IMR-90 (cell line): ENCODE data around the gene PAM. TPM values are rescaled to one million over a fixed set of nuclear protein-coding genes. Genes with fewer than 3 reads are reported as not detected.

Experiments
- ATAC-seq: fragments of 200-7000 bp; cut with Tn5 transposase; 2 replicates; pipeline ENCODE4 v1.9.1; 2020; ENCODE audit warnings: low read depth, mild to moderate bottlenecking, moderate library complexity
- BruUV-seq: library from RNA; stranded (reverse); fragments of 400-500 nt; replicated peaks from 2 replicates; lab custom pipeline; 2021; lab: Mats Ljungman, UMichigan
- CTCF ChIA-PET: fragments of 300-600 bp; formaldehyde crosslinking; extraction: SDS; loops from one replicate; lab custom pipeline; 2021; ENCODE audit warnings: antibody characterized with exemption; lab: Yijun Ruan, JAX
- POLR2A ChIA-PET: fragments of 300-600 bp; sonication (Branson Sonifier 250); formaldehyde crosslinking; loops from one replicate; lab custom pipeline; 2022; ENCODE audit warnings: antibody characterized with exemption; ENCODE audit not compliant: unreplicated experiment; lab: Charles Lee
- DNase-seq: peaks from one replicate; pipeline ENCODE4 v3.0.0; 2013
- H2AFZ ChIP-seq: replicated peaks from 2 replicates; pipeline ENCODE3; 2013; ENCODE audit warnings: low read length, mild to moderate bottlenecking; ENCODE audit not compliant: poor library complexity
- H2AK5ac ChIP-seq: 2 replicates; pipeline ENCODE4 v1.6.1; 2013; ENCODE audit warnings: low read depth, low read length, inconsistent platforms
- H2AK9ac ChIP-seq: replicated peaks from 2 replicates; pipeline ENCODE3; 2013; ENCODE audit warnings: mild to moderate bottlenecking, low read depth, low read length, moderate library complexity; ENCODE audit not compliant: poor library complexity
- H2BK120ac ChIP-seq: 2 replicates; pipeline ENCODE4 v1.6.1; 2013; ENCODE audit warnings: low read depth, low read length, inconsistent platforms
- H2BK15ac ChIP-seq: 3 replicates; pipeline ENCODE4 v1.6.1; 2013; ENCODE audit warnings: low read depth, low read length, inconsistent platforms
- H2BK20ac ChIP-seq: 2 replicates; pipeline ENCODE4 v1.6.1; 2013; ENCODE audit warnings: low read depth, mild to moderate bottlenecking, inconsistent platforms, low read length, moderate library complexity
- H2BK5ac ChIP-seq: 2 replicates; pipeline ENCODE4 v1.6.1; 2013; ENCODE audit warnings: mild to moderate bottlenecking, low read depth, low read length, inconsistent platforms; ENCODE audit not compliant: poor library complexity, severe bottlenecking
- H3K14ac ChIP-seq: replicated peaks from 2 replicates; pipeline ENCODE4 v1.6.1; 2013; ENCODE audit warnings: low read depth, low read length, inconsistent platforms
- H3K18ac ChIP-seq: 2 replicates; pipeline ENCODE4 v1.6.1; 2013; ENCODE audit warnings: low read depth, low read length, control low read depth
- H3K23ac ChIP-seq: 2 replicates; pipeline ENCODE4 v1.6.1; 2013; ENCODE audit warnings: low read depth, low read length, inconsistent platforms
- H3K27ac ChIP-seq: 2 replicates; pipeline ENCODE4 v1.5.1; 2013; ENCODE audit warnings: mild to moderate bottlenecking, control low read depth, low read length; ENCODE audit not compliant: insufficient read depth
- H3K27me3 ChIP-seq: 2 replicates; pipeline ENCODE4 v1.6.1; 2013; ENCODE audit warnings: low read length; ENCODE audit not compliant: control insufficient read depth, insufficient read depth
- H3K36me3 ChIP-seq: 2 replicates; pipeline ENCODE4 v1.6.1; 2013; ENCODE audit warnings: low read length, mixed read lengths; ENCODE audit not compliant: control insufficient read depth, insufficient read depth
- H3K4ac ChIP-seq: 2 replicates; pipeline ENCODE4 v1.6.1; 2013; ENCODE audit warnings: low read depth, low read length, inconsistent platforms
- H3K4me1 ChIP-seq: 2 replicates; pipeline ENCODE4 v1.6.1; 2013; ENCODE audit warnings: low read length, mixed read lengths; ENCODE audit not compliant: control insufficient read depth, insufficient read depth
- H3K4me2 ChIP-seq: 2 replicates; pipeline ENCODE4 v1.6.1; 2013; ENCODE audit warnings: low read depth, mild to moderate bottlenecking, control low read depth, low read length, moderate library complexity
- H3K4me3 ChIP-seq: 2 replicates; pipeline ENCODE4 v1.5.1; 2013; ENCODE audit warnings: low read depth, mild to moderate bottlenecking, control low read depth, low read length, moderate library complexity; ENCODE audit not compliant: insufficient read depth
- H3K56ac ChIP-seq: 2 replicates; pipeline ENCODE4 v1.6.1; 2013; ENCODE audit warnings: low read length, inconsistent platforms; ENCODE audit not compliant: insufficient read depth; ENCODE audit errors: extremely low read depth
- H3K79me1 ChIP-seq, 2 experiments: 2 replicates each; pipeline ENCODE4 v1.6.1; 2013; ENCODE audit warnings: low read length in 2 of 2, inconsistent platforms in 1 of 2, low read depth in 1 of 2
- H3K9ac ChIP-seq: 2 replicates; pipeline ENCODE4 v1.6.1; 2013; ENCODE audit warnings: low read depth, low read length, control low read depth
- H3K9me1 ChIP-seq: 2 replicates; pipeline ENCODE4 v1.6.1; 2013; ENCODE audit warnings: low read length, inconsistent platforms; ENCODE audit not compliant: insufficient read depth
- H3K9me3 ChIP-seq: 2 replicates; pipeline ENCODE4 v1.6.1; 2013; ENCODE audit warnings: low read length; ENCODE audit not compliant: control insufficient read depth, insufficient read depth
- H4K20me1 ChIP-seq: 2 replicates; pipeline ENCODE4 v1.6.1; 2013; ENCODE audit warnings: low read length, inconsistent platforms; ENCODE audit not compliant: insufficient read depth
- H4K5ac ChIP-seq: 2 replicates; pipeline ENCODE4 v1.6.1; 2013; ENCODE audit warnings: mild to moderate bottlenecking, low read depth, low read length, control low read depth
- H4K8ac ChIP-seq, 2 experiments: 2 replicates each; pipeline ENCODE4 v1.6.1; 2013; ENCODE audit warnings: low read depth in 2 of 2, low read length in 2 of 2, control low read depth in 1 of 2, inconsistent platforms in 1 of 2
- H4K91ac ChIP-seq: 2 replicates; pipeline ENCODE4 v1.6.1; 2013; ENCODE audit warnings: low read depth, low read length, inconsistent platforms; ENCODE audit not compliant: insufficient read depth
- BHLHE40 ChIP-seq: fragments of 150-350 bp; IDR thresholded peaks from 2 replicates; pipeline ENCODE4 v1.6.1; 2016; ENCODE audit warnings: mild to moderate bottlenecking, low read depth, low read length
- CHD1 ChIP-seq: IDR thresholded peaks from 2 replicates; pipeline ENCODE4 v1.6.1; 2012; ENCODE audit warnings: low read depth, low read length, improper control_type of control experiment
- FOS ChIP-seq: fragments of 150-350 bp; IDR thresholded peaks from 2 replicates; pipeline ENCODE4 v1.6.1; 2016; ENCODE audit warnings: low read depth, low read length
- MXI1 ChIP-seq: IDR thresholded peaks from 2 replicates; pipeline ENCODE4 v1.6.1; 2012; ENCODE audit warnings: low read depth, mild to moderate bottlenecking, low read length, moderate library complexity, borderline replicate concordance
- NFE2L2 ChIP-seq: fragments of 150-350 bp; IDR thresholded peaks from 2 replicates; pipeline ENCODE4 v1.6.1; 2016; ENCODE audit warnings: low read depth, mild to moderate bottlenecking, low read length
- POLR2A ChIP-seq: IDR thresholded peaks from 2 replicates; pipeline ENCODE4 v1.6.1; 2012; ENCODE audit warnings: mild to moderate bottlenecking, low read depth, low read length
- RAD21 ChIP-seq: IDR thresholded peaks from 2 replicates; pipeline ENCODE4 v1.6.1; 2012; ENCODE audit warnings: low read length, improper control_type of control experiment
- RCOR1 ChIP-seq: IDR thresholded peaks from 2 replicates; pipeline ENCODE4 v1.6.1; 2012; ENCODE audit warnings: mild to moderate bottlenecking, low read length, improper control_type of control experiment; ENCODE audit not compliant: insufficient replicate concordance
- RFX5 ChIP-seq: IDR thresholded peaks from 2 replicates; pipeline ENCODE4 v1.8.0; 2012; ENCODE audit warnings: low read depth, mild to moderate bottlenecking, low read length, moderate library complexity
- SMC3 ChIP-seq: fragments of 150-350 bp; IDR thresholded peaks from 2 replicates; pipeline ENCODE4 v1.6.1; 2016; ENCODE audit warnings: low read depth, mild to moderate bottlenecking, antibody characterized with exemption, low read length, moderate library complexity
- WGBS, 2 experiments: methylation state at CpG; one replicate each; pipeline versions ENCODE4 v1.1.5 to v1.1.7; 2013; ENCODE audit warnings: missing lambda C conversion rate in 2 of 2; ENCODE audit not compliant: insufficient read length in 1 of 2; ENCODE audit errors: extremely low coverage in 2 of 2; 5-methylcytosine and 5-hydroxymethylcytosine counted together
- dilution Hi-C: fragments of 300-500 bp; cut with HindIII; formaldehyde crosslinking; loops from one replicate; pipeline ENCODE4 v1.14.3; 2018; ENCODE audit warnings: low sequenced_read_pairs; ENCODE audit not compliant: unreplicated experiment
- in situ Hi-C: fragments of 300-500 bp; cut with MboI; formaldehyde crosslinking; loops from 3 replicates; pipeline ENCODE4 v1.14.3; 2019; ENCODE audit warnings: low sequenced_read_pairs, inconsistent platforms, mixed read lengths
- intact Hi-C: fragments of 100-400 bp; cut with micrococcal nuclease; formaldehyde crosslinking; loops from 2 replicates; pipeline ENCODE4 v1.10.0; 2022
- polyA plus RNA-seq, 3 experiments: library from polyadenylated mRNA; depleted of rRNA; stranded (reverse); fragments of >200 nt; gene quantifications; 2 replicates each; pipeline ENCODE4 v1.2.3, GENCODE V29; 2012; ENCODE audit warnings: low replicate concordance in 1 of 3
- total RNA-seq: library from RNA; depleted of rRNA; stranded (reverse); fragments of >200 nt; gene quantifications from 2 replicates; pipeline ENCODE4 v1.2.3, GENCODE V29; 2012
- TF ChIP-seq, protein P1 (sequence below): fragments of 150-350 bp; IDR thresholded peaks from 2 replicates; pipeline ENCODE4 v1.6.1; 2016; ENCODE audit warnings: low read depth, mild to moderate bottlenecking, low read length, moderate library complexity, borderline replicate concordance
- TF ChIP-seq, protein P2 (sequence below): conservative IDR thresholded peaks from 2 replicates; pipeline ENCODE4 v1.5.1; 2012; ENCODE audit warnings: mild to moderate bottlenecking, low read depth, low read length, improper control_type of control experiment

Gene PAM
- total and polyA plus RNA-seq, 2 of the 4 experiments (the other 2 are of a cell fraction), result 115 to 179 TPM

DNA sequence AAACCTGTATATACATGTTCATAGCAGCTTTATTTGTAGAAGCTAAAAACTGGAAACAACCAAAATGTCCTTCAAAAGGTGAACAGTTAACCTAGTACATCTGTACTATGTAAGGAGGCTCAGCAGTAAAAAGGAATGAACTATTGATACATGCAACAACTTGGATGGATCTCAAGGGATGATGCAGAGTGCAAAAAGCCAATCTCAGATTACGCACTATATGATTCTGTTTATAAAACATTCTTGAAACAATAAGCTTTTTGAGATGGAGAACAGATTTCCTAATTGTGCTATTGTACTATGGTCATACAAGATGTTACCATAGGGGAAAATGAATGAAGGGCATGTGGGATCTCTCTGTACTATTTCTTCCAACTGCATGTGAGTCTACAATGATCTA, 88.9 kb downstream of the PAM start:
- H3K56ac ChIP-seq, result no peak overlapping the region
- POLR2A ChIA-PET, result no interaction called here
- 0 out of 2 replicates have a peak, but pooled peaks cover 2% of the 10 kb centered on the region for H3K4me1 ChIP-seq
- no peak overlapping the region for H3K4me2 ChIP-seq
- H3K79me1 ChIP-seq, result peaks cover 4 to 9% of the 10 kb centered on the region in 2 experiments; a peak in 3 of 4 replicates
- H3K9me3 ChIP-seq, result no peaks in the 10 kb centered on the region
- H2AK5ac ChIP-seq, result no peak overlapping the region
- no peak overlapping the region for H2BK5ac ChIP-seq
- in situ Hi-C loops, result no loop called here
- TF ChIP-seq CHD1 (no peak), MXI1 (no peak), RFX5 (no peak), FOS (no peak), SMC3 (no peak), POLR2A (no peak), RAD21 (no peak), NFE2L2 (no peak), BHLHE40 (no peak), RCOR1 (no peak)
- TF ChIP-seq, protein P1, sequence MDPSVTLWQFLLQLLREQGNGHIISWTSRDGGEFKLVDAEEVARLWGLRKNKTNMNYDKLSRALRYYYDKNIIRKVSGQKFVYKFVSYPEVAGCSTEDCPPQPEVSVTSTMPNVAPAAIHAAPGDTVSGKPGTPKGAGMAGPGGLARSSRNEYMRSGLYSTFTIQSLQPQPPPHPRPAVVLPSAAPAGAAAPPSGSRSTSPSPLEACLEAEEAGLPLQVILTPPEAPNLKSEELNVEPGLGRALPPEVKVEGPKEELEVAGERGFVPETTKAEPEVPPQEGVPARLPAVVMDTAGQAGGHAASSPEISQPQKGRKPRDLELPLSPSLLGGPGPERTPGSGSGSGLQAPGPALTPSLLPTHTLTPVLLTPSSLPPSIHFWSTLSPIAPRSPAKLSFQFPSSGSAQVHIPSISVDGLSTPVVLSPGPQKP, result no peak
- TF ChIP-seq, protein P2, sequence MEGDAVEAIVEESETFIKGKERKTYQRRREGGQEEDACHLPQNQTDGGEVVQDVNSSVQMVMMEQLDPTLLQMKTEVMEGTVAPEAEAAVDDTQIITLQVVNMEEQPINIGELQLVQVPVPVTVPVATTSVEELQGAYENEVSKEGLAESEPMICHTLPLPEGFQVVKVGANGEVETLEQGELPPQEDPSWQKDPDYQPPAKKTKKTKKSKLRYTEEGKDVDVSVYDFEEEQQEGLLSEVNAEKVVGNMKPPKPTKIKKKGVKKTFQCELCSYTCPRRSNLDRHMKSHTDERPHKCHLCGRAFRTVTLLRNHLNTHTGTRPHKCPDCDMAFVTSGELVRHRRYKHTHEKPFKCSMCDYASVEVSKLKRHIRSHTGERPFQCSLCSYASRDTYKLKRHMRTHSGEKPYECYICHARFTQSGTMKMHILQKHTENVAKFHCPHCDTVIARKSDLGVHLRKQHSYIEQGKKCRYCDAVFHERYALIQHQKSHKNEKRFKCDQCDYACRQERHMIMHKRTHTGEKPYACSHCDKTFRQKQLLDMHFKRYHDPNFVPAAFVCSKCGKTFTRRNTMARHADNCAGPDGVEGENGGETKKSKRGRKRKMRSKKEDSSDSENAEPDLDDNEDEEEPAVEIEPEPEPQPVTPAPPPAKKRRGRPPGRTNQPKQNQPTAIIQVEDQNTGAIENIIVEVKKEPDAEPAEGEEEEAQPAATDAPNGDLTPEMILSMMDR, result no peak
- DNase-seq (peak; percentile 79), ATAC-seq (peak; percentile 64)
- no peak overlapping the region for H3K4me3 ChIP-seq
- no CpG with 5 or more reads among the region's 1 CpG for WGBS, 2 experiments
- H3K23ac ChIP-seq, result no peak overlapping the region
- no peak overlapping the region for H4K91ac ChIP-seq
- no peak overlapping the region for H2AK9ac ChIP-seq
- CTCF ChIA-PET, result no interaction called here
- no peak overlapping the region for H3K27ac ChIP-seq
- dilution Hi-C loops, result no loop called here
- intact Hi-C loops, result no loop called here
- H3K14ac ChIP-seq, result no peak overlapping the region
- H3K4ac ChIP-seq, result no peak overlapping the region
- BruUV-seq, result no TSS peak
- no peak overlapping the region for H3K18ac ChIP-seq
- H4K8ac ChIP-seq, result no peak overlapping the region
- H4K5ac ChIP-seq, result no peak overlapping the region
- no peak overlapping the region for H2AFZ ChIP-seq
- H4K20me1 ChIP-seq, result no peaks in the 10 kb centered on the region
- H2BK20ac ChIP-seq, result no peak overlapping the region
- H3K27me3 ChIP-seq, result no peaks in the 10 kb centered on the region
- H3K36me3 ChIP-seq, result no peaks in the 10 kb centered on the region
- no peak overlapping the region for H2BK15ac ChIP-seq
- no peak overlapping the region for H2BK120ac ChIP-seq
- no peak overlapping the region for H3K9ac ChIP-seq
- 0 out of 2 replicates have a peak, but pooled peaks cover 3% of the 10 kb centered on the region for H3K9me1 ChIP-seq
